ENCODE results near the gene HJURP.

DNA sequence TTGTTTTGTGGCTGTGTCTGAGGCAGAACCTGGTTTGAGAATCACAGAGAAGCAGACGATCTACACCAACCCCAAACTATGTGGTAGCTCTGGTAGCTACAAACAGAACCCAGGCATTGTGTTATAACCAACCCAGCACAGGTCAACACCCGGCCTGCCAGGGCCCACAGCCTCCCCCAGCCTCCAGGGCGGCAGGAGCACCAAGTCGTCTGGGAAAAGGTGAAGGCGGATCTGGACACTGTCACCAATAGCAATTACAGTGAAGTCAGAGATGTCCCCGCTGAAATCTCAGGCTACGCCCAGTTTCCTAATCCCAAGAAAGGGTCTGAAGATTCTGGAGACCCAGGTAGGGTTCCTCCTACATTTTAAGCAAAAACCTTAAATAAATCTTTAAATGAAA, 3.6 kb downstream of the HJURP start:
- no peak for TF ChIP-seq POLR2A (IDR thresholded peaks at IDR 0.05)
- no peak for TF ChIP-seq CTCF (IDR thresholded peaks at IDR 0.05)
- TF ChIP-seq POLR2AphosphoS5 (IDR thresholded peaks at IDR 0.05) = no peak
- TF ChIP-seq EP300 (IDR thresholded peaks at IDR 0.05) = no peak

Data from sigmoid colon (tissue), 4 donors.